ENCODE data around the gene DHX36.

DNA sequence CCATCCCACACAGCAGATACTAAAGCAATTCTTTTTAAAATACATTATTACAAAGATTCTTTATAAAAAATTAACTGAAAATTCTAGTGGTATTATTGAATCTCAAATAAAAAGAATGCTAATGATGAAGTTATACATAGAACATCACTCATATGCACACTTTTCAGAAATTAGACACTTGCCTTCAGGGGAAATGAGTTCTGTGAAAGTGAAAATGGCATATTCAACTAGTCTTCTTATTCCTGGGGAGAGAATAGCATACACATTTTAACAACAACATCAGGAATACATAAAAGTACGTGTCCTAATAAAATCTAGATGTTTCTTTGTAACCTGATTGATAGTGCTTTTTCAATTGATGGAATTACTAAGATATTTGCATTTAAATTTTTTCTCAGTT is 36.8 kb upstream of the DHX36 start:
- TF ChIP-seq CTCF (IDR thresholded peaks at IDR 0.05) (no peak), POLR2A (IDR thresholded peaks at IDR 0.05) (no peak)

All from esophagus squamous epithelium (tissue), 4 donors.